ENCODE results near the gene DIP2A.
"Not testable (repeated sequence)": the region's sequence is repeated elsewhere in the genome, so short reads cannot be mapped to it uniquely, and the experiment has no call there.

Gene DIP2A

GRCh38 chr21:46429754-46430681 lies 28.7 kb upstream of the DIP2A start:
- in situ Hi-C loops (cut with HindIII; ENCODE audit: low pct_unique_long_range_greater_than_20kb, low sequenced_read_pairs): no loop called here
- DNase-seq (ENCODE audit: low read depth in 1 of 2, low spot score in 1 of 2): no peak
- TF ChIP-seq JUND (IDR thresholded peaks at IDR 0.05; ENCODE audit: low read depth): no peak

DNA sequence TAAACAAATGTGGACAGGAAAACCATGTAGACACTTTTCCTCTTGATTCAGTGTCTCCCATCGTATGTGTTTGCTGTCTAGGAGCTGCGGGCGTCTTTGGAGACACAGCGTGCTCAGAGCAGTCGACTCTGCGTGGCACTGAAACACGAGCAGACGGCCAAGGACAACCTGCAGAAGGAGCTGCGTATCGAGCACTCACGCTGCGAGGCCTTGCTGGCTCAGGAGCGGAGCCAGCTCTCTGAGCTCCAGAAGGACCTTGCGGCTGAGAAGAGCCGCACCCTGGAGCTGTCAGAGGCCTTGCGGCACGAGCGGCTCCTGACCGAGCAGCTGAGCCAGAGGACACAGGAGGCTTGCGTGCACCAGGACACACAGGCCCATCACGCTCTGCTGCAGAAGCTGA lies 27.2 kb upstream of the DIP2A start:
- DNase-seq (ENCODE audit: low read depth in 1 of 2, low spot score in 1 of 2): no peak
- TF ChIP-seq JUND (IDR thresholded peaks at IDR 0.05; ENCODE audit: low read depth): no peak
- in situ Hi-C loops (cut with HindIII; ENCODE audit: low pct_unique_long_range_greater_than_20kb, low sequenced_read_pairs): no loop called here

DNA sequence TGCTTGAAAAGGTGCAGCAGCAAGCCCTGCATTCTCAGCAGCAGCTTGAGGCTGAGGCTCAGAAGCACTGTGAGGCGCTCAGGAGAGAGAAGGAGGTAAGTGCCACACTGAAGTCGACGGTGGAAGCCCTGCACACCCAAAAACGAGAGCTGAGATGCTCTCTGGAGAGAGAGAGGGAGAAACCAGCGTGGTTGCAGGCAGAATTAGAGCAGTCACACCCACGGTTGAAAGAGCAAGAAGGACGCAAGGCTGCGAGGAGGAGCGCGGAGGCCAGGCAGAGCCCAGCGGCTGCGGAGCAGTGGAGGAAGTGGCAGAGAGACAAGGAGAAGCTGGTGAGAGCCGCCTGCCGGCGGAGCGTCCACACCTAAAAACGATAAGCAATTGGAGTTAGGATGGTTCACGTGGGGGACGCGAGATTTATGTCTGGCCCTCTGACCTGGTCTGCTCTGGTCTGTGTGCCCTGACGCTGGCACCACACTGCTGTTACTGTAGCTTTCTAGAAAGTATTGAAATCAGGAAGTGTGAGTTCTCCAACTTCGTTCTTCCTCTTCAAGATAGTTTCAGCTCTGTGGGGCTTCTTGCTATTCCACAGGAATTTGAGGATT lies 26.7 kb upstream of the DIP2A start:
- in situ Hi-C loops (cut with HindIII; ENCODE audit: low pct_unique_long_range_greater_than_20kb, low sequenced_read_pairs): no loop called here
- DNase-seq (ENCODE audit: low read depth in 1 of 2, low spot score in 1 of 2): no peak
- no peak for TF ChIP-seq JUND (IDR thresholded peaks at IDR 0.05; ENCODE audit: low read depth)

GRCh38 chr21:46433116-46433515 lies 25.6 kb upstream of the DIP2A start:
- in situ Hi-C loops (cut with HindIII; ENCODE audit: low pct_unique_long_range_greater_than_20kb, low sequenced_read_pairs); DNase-seq (ENCODE audit: low read depth in 1 of 2, low spot score in 1 of 2): not testable (repeated sequence)

- in situ Hi-C loops (cut with HindIII; ENCODE audit: low pct_unique_long_range_greater_than_20kb, low sequenced_read_pairs): no loop called here
- no peak for TF ChIP-seq JUND (IDR thresholded peaks at IDR 0.05; ENCODE audit: low read depth)
- DNase-seq (ENCODE audit: low read depth in 1 of 2, low spot score in 1 of 2): no peak
These were observed 24.3 kb upstream of the DIP2A start for GRCh38 chr21:46434322-46434958.

GRCh38 chr21:46435786-46436227 lies 22.9 kb upstream of the DIP2A start:
- no peak for TF ChIP-seq JUND (IDR thresholded peaks at IDR 0.05; ENCODE audit: low read depth)
- in situ Hi-C loops (cut with HindIII; ENCODE audit: low pct_unique_long_range_greater_than_20kb, low sequenced_read_pairs): no loop called here
- DNase-seq (ENCODE audit: low read depth in 1 of 2, low spot score in 1 of 2): no peak

DNA sequence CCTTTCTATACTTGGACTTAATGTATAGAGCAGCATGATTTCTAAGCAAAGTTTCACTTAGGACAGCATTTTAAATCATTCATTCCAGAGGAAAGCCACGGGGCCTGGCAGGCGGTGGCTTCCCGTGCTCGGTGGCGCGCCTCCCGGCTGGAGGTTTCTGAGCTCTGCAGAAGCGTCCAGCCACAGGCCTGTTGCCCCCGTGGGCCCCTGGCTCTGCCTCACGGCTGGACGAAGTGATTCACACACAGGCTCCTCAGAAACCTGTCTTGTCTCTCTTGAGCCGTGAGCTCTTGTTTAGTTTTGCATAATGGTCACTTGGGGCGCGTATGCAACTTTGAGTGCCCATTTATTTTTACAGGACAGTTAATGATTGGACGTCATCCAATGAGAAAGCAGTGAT lies 22.1 kb upstream of the DIP2A start:
- DNase-seq (ENCODE audit: low read depth in 1 of 2, low spot score in 1 of 2): no peak
- in situ Hi-C loops (cut with HindIII; ENCODE audit: low pct_unique_long_range_greater_than_20kb, low sequenced_read_pairs): no loop called here
- TF ChIP-seq JUND (IDR thresholded peaks at IDR 0.05; ENCODE audit: low read depth): no peak

DNA sequence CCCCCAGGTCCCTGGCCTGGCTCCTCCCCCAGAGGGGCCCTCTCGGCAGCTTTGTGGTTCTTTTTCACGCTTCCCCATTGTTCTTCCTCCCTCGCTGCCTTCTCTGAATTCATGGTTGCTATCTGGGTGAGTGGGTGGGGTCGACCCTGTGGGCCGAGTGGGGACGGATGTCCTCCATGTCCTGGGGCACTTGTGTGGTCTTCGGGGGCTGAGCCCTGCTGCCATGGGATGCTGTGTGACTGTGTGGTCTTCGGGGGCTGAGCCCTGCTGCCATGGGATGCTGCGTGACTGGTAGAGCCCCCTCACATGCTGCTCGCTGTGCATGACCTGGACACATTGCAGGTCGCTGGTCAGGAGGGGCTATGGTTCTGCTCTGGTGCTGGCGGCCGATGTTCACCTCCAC lies 21.6 kb upstream of the DIP2A start:
- in situ Hi-C loops (cut with HindIII; ENCODE audit: low pct_unique_long_range_greater_than_20kb, low sequenced_read_pairs): no loop called here
- no peak for TF ChIP-seq JUND (IDR thresholded peaks at IDR 0.05; ENCODE audit: low read depth)
- no peak for DNase-seq (ENCODE audit: low read depth in 1 of 2, low spot score in 1 of 2)

DNA sequence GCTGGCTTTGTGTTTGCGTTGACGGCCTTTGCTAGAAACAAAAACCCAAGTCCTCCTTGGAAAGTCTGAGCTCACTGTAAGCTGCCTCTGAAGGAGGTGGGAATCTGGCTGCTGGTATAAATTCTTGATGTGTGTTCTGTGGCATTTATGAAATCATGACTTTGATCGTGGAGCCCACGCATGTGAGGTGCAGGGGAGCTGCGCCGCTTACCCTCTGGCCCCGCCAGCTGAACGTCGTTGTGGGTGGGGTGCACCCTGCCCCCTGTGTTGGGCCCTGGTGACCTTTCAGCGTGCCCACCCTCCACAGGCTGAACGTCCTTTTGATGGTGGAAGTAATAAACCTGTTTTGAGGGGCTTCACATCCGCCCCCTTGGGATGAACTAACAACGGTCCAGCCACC lies 21.2 kb upstream of the DIP2A start:
- no peak for TF ChIP-seq JUND (IDR thresholded peaks at IDR 0.05; ENCODE audit: low read depth)
- in situ Hi-C loops (cut with HindIII; ENCODE audit: low pct_unique_long_range_greater_than_20kb, low sequenced_read_pairs): no loop called here

DNA sequence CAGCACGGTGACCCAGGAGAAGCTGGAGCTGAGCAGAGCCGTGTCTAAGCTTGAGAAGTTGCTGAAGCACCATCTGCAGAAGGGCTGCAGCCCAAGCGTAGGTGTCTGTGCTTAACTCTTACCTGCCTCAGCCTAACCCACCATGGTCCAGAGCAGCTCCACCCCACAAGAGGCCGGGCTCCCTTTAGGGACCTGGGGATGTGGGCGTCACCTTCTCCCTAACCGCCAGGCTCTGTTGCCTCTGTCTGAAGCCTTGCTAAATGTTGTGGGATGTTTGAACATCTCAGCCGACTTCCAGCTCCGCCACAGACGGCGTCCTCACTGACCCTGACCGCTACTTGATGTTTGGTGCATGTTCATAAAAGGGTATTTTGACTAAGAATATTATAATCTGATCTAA lies 20.4 kb upstream of the DIP2A start:
- no peak for DNase-seq (ENCODE audit: low read depth in 1 of 2, low spot score in 1 of 2)
- in situ Hi-C loops (cut with HindIII; ENCODE audit: low pct_unique_long_range_greater_than_20kb, low sequenced_read_pairs): no loop called here
- TF ChIP-seq JUND (IDR thresholded peaks at IDR 0.05; ENCODE audit: low read depth): no peak

More for the DNA sequence above, 21.2 kb upstream of the DIP2A start:
- DNase-seq (ENCODE audit: low read depth in 1 of 2, low spot score in 1 of 2): no peak

GRCh38 chr21:46439906-46440305 lies 18.8 kb upstream of the DIP2A start:
- in situ Hi-C loops (cut with HindIII; ENCODE audit: low pct_unique_long_range_greater_than_20kb, low sequenced_read_pairs): no loop called here
- TF ChIP-seq JUND (IDR thresholded peaks at IDR 0.05; ENCODE audit: low read depth): no peak
- no peak for DNase-seq (ENCODE audit: low read depth in 1 of 2, low spot score in 1 of 2)

DNA sequence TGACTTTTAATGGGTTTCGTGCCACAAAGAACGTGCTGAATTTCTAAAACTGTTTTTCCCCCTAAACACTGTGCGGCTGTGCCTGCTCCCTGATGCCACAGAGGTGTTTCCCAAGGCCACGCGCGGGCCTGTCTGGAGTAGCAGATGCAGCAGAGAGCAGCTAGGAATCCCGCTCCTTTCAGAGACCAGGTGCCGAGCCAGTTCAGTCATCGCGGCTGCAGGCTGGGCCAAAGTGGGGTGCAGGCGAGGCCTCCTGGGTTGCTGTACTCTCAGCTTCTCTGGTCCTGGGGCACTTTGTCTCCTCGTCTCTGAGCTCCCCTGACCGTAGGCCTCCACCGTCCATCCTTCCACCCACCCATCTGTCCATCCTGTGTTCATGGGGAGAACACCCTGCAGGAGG lies 17.4 kb upstream of the DIP2A start:
- in situ Hi-C loops (cut with HindIII; ENCODE audit: low pct_unique_long_range_greater_than_20kb, low sequenced_read_pairs): no loop called here
- no peak for TF ChIP-seq JUND (IDR thresholded peaks at IDR 0.05; ENCODE audit: low read depth)

DNA sequence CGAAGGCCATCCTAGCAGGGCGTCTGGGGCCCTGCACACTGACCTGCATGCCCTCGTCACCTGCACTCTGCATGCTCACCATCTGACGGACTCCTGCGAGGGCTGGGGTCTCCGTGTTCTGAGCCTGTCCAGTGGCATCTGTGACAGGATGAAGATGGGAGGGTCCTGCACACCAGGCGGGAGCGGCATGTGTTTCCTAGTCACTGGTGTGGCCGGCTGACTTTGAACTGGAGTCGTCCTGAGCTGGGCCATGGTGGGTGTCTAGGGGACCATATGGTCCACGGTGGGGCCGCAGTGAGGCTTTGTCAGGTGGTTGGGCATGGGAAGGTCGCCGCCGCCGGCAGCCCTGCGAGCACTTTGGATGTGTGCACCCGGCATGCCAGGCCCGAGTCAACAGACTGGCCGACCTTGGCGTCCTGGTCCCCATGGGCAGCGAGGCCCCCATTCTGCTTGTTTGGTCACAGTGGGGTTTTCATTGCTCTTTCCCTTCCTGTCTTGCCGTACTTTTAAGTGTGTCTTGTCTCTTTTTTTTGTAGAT lies 16.7 kb upstream of the DIP2A start:
- in situ Hi-C loops (cut with HindIII; ENCODE audit: low pct_unique_long_range_greater_than_20kb, low sequenced_read_pairs): no loop called here
- TF ChIP-seq JUND (IDR thresholded peaks at IDR 0.05; ENCODE audit: low read depth): no peak
- DNase-seq (ENCODE audit: low read depth in 1 of 2, low spot score in 1 of 2): no peak

More for the DNA sequence above, 17.4 kb upstream of the DIP2A start:
- no peak for DNase-seq (ENCODE audit: low read depth in 1 of 2, low spot score in 1 of 2)
